ENCODE data around the gene SCN11A. TPM values are rescaled to one million over a fixed set of nuclear protein-coding genes. Genes with fewer than 3 reads are reported as not detected.

The SCN11A gene
- total and polyA plus RNA-seq, 2 donors (not counting 1 experiment from before 2014, with no cell fraction given) = 0.01 to 0.17 TPM

DNA sequence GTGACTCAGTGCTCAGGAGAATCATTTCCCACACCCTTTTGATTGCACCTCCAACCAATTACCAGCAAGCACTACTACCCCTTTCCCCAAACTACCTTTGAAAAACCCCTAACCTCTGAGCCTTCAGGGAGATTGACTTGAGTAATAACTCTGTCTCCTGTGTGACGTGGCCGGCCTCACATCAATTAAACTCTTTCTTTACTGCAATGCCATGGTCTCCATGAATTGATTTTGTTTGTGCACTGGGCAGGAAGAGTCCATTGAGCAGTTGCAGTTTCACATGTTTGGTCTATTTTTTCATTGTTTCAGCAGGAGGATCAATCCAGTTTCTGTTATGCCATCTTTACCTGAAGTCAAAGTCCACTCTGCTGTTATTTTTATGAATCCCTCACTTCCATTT lies 32.4 kb downstream of the SCN11A start:
- Histone ChIP-seq H3K36me3 (ENCODE audit: control insufficient read depth, insufficient read depth, low read length) (no peaks in the 10 kb centered on the region), H3K4me2 (ENCODE audit: extremely low read depth, insufficient read depth, low read length) (no peak overlapping the region), H3K4me3 (replicated peaks in 1 of 4; ENCODE audit: control extremely low read depth in 1 of 4, insufficient read depth in 1 of 4, low read depth in 3 of 4, low read length in 4 of 4) (no peak overlapping the region), H3K9me3 (ENCODE audit: control insufficient read depth, insufficient read depth, low read depth, low read length) (no peaks in the 10 kb centered on the region), H3K27me3 (ENCODE audit: control insufficient read depth, insufficient read depth, low read length) (no peaks in the 10 kb centered on the region), H3K27ac (ENCODE audit: insufficient read depth, low read length) (no peak overlapping the region), H2AFZ (ENCODE audit: low read length) (no peak overlapping the region), H3K79me2 (ENCODE audit: control insufficient read depth, insufficient read depth, low read length) (no peaks in the 10 kb centered on the region), H3K9ac (ENCODE audit: insufficient read depth, low read length) (no peak overlapping the region), H4K20me1 (ENCODE audit: control insufficient read depth, extremely low read depth, insufficient read depth, low read length) (no peaks in the 10 kb centered on the region), H3K4me1 (ENCODE audit: control insufficient read depth, extremely low read depth, insufficient read depth, low read length) (no peaks in the 10 kb centered on the region)
- DNase-seq (ENCODE audit: low read depth in 2 of 2) = no peak
- TF ChIP-seq EZH2 (IDR thresholded peaks at IDR 0.05; ENCODE audit: low read length, missing control alignments) = no peak
- TF ChIP-seq, protein P1, sequence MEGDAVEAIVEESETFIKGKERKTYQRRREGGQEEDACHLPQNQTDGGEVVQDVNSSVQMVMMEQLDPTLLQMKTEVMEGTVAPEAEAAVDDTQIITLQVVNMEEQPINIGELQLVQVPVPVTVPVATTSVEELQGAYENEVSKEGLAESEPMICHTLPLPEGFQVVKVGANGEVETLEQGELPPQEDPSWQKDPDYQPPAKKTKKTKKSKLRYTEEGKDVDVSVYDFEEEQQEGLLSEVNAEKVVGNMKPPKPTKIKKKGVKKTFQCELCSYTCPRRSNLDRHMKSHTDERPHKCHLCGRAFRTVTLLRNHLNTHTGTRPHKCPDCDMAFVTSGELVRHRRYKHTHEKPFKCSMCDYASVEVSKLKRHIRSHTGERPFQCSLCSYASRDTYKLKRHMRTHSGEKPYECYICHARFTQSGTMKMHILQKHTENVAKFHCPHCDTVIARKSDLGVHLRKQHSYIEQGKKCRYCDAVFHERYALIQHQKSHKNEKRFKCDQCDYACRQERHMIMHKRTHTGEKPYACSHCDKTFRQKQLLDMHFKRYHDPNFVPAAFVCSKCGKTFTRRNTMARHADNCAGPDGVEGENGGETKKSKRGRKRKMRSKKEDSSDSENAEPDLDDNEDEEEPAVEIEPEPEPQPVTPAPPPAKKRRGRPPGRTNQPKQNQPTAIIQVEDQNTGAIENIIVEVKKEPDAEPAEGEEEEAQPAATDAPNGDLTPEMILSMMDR (conservative IDR thresholded peaks at IDR 0.05 in 1 of 2, IDR thresholded peaks at IDR 0.05 in 1 of 2; ENCODE audit: low read depth in 1 of 2, low read length in 2 of 2) = no peak

DNA sequence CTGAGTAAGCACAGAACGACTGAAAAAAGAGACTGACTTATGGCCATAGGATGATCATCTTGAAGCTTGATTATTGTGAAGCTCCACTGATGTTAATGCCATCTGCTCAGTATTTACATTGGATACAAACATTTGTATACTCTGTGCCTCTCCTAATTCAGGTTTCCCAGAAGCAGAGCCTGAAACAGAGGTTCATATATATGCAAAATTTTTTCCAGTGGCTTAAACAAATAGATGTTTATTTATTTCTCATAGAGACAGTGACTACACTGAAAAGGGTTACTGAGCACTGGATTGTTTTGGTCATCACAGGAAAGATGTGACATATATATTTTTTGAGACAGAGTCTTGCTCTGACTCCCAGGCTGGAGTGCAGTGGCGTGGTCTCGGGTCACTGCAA lies 36.3 kb downstream of the SCN11A start:
- Histone ChIP-seq H4K20me1 (ENCODE audit: control insufficient read depth, extremely low read depth, insufficient read depth, low read length) (no peaks in the 10 kb centered on the region), H2AFZ (ENCODE audit: low read length) (no peak overlapping the region), H3K4me2 (ENCODE audit: extremely low read depth, insufficient read depth, low read length) (no peak overlapping the region), H3K9me3 (ENCODE audit: control insufficient read depth, insufficient read depth, low read depth, low read length) (no peaks in the 10 kb centered on the region), H3K36me3 (ENCODE audit: control insufficient read depth, insufficient read depth, low read length) (no peaks in the 10 kb centered on the region), H3K27ac (ENCODE audit: insufficient read depth, low read length) (no peak overlapping the region), H3K9ac (ENCODE audit: insufficient read depth, low read length) (no peak overlapping the region), H3K4me1 (ENCODE audit: control insufficient read depth, extremely low read depth, insufficient read depth, low read length) (no peaks in the 10 kb centered on the region), H3K79me2 (ENCODE audit: control insufficient read depth, insufficient read depth, low read length) (no peaks in the 10 kb centered on the region), H3K27me3 (ENCODE audit: control insufficient read depth, insufficient read depth, low read length) (no peaks in the 10 kb centered on the region), H3K4me3 (replicated peaks in 1 of 4; ENCODE audit: control extremely low read depth in 1 of 4, insufficient read depth in 1 of 4, low read depth in 3 of 4, low read length in 4 of 4) (no peak overlapping the region)
- TF ChIP-seq EZH2 (IDR thresholded peaks at IDR 0.05; ENCODE audit: low read length, missing control alignments) = no peak
- TF ChIP-seq, protein P1 (conservative IDR thresholded peaks at IDR 0.05 in 1 of 2, IDR thresholded peaks at IDR 0.05 in 1 of 2; ENCODE audit: low read depth in 1 of 2, low read length in 2 of 2) = no peak
- no peak for DNase-seq (ENCODE audit: low read depth in 2 of 2)

DNA sequence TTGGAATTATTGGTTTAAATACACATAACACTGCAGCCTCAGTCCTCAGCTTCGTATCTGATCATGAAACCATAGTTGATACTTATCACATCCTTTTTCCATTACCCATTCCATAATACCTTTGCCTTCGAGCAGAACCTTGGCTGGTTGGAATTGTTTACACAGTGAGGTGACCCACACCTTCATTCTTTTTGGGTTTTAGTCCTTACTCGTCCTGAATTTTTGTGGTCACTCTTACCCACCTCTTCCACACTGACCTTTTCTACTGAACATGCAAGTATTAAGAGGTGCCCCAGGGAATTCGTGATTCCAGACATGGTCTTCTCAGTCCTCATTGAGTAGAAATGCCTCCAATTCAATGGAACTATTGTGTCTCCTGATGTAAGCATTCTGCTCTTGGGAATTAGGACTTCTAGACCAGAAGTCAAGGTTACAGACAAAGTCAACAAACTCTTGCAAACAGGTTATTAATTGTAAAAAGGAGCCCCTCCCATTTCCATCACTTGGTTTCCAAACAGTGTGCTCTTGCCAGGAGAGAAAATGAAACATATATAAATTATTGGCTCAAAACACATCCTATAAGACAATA lies 37.7 kb downstream of the SCN11A start:
- H3K4me3 ChIP-seq (replicated peaks in 1 of 4; ENCODE audit: control extremely low read depth in 1 of 4, insufficient read depth in 1 of 4, low read depth in 3 of 4, low read length in 4 of 4) = no peak overlapping the region
- no peaks in the 10 kb centered on the region for H3K79me2 ChIP-seq (ENCODE audit: control insufficient read depth, insufficient read depth, low read length)
- H3K4me2 ChIP-seq (ENCODE audit: extremely low read depth, insufficient read depth, low read length) = no peak overlapping the region
- no peaks in the 10 kb centered on the region for H3K27me3 ChIP-seq (ENCODE audit: control insufficient read depth, insufficient read depth, low read length)
- TF ChIP-seq, protein P1 (conservative IDR thresholded peaks at IDR 0.05 in 1 of 2, IDR thresholded peaks at IDR 0.05 in 1 of 2; ENCODE audit: low read depth in 1 of 2, low read length in 2 of 2) = no peak
- no peak for TF ChIP-seq EZH2 (IDR thresholded peaks at IDR 0.05; ENCODE audit: low read length, missing control alignments)
- H2AFZ ChIP-seq (ENCODE audit: low read length) = no peak overlapping the region
- no peaks in the 10 kb centered on the region for H3K9me3 ChIP-seq (ENCODE audit: control insufficient read depth, insufficient read depth, low read depth, low read length)
- no peaks in the 10 kb centered on the region for H3K36me3 ChIP-seq (ENCODE audit: control insufficient read depth, insufficient read depth, low read length)
- H3K9ac ChIP-seq (ENCODE audit: insufficient read depth, low read length) = no peak overlapping the region
- no peaks in the 10 kb centered on the region for H3K4me1 ChIP-seq (ENCODE audit: control insufficient read depth, extremely low read depth, insufficient read depth, low read length)
- H4K20me1 ChIP-seq (ENCODE audit: control insufficient read depth, extremely low read depth, insufficient read depth, low read length) = no peaks in the 10 kb centered on the region
- no peak overlapping the region for H3K27ac ChIP-seq (ENCODE audit: insufficient read depth, low read length)
- DNase-seq (ENCODE audit: low read depth in 2 of 2) = no peak
